ENCODE data around the gene SMARCD1. TPM values are rescaled to one million over a fixed set of nuclear protein-coding genes. Genes with fewer than 3 reads are reported as not detected.

SMARCD1 gene
- total RNA-seq, 1 donor from 2014 or later: 121 TPM

GRCh38 chr12:50061171-50061570 is 24.0 kb upstream of the SMARCD1 start:
- Mint-ChIP-seq H3K9me3 (no peaks in the 10 kb centered on the region), H3K36me3 (peaks cover 14% of the 10 kb centered on the region)
- H3K4me1 ChIP-seq: peaks cover 8% of the 10 kb centered on the region

GRCh38 chr12:50061946-50062686 is 23.0 kb upstream of the SMARCD1 start:
- Mint-ChIP-seq H3K9me3 (no peaks in the 10 kb centered on the region), H3K36me3 (peaks cover 13% of the 10 kb centered on the region), H3K27me3 (ENCODE audit: insufficient read depth, low read depth) (peaks cover 11% of the 10 kb centered on the region), H3K27ac (no peak overlapping the region), H3K4me1 (peaks cover 10% of the 10 kb centered on the region), H3K4me3 (no peak overlapping the region)
- Histone ChIP-seq H3K4me2 (no peak overlapping the region), H3K9ac (no peak overlapping the region), H3K79me2 (ENCODE audit: low read depth) (no peaks in the 10 kb centered on the region), H3K4me1 (no peaks in the 10 kb centered on the region), H3K27me3 (peaks cover 45% of the 10 kb centered on the region), H3F3A (ENCODE audit: low read depth) (peaks cover 4% of the 10 kb centered on the region), H2AFZ (replicated peaks) (no peak overlapping the region), H3K36me3 (no peaks in the 10 kb centered on the region), H3K4me3 (no peak overlapping the region), H3K9me3 (ENCODE audit: low read depth) (no peaks in the 10 kb centered on the region), H3K27ac (no peak overlapping the region), H4K20me1 (ENCODE audit: low read depth) (no peaks in the 10 kb centered on the region)
- TF ChIP-seq EZH2phosphoT487 (IDR thresholded peaks at IDR 0.05): no peak
- DNase-seq (ENCODE audit: low spot score): no peak

More at GRCh38 chr12:50061171-50061570, 24.0 kb upstream of the SMARCD1 start:
- H2AFZ ChIP-seq (replicated peaks): no peak overlapping the region
- no peak overlapping the region for H3K27ac ChIP-seq
- H3K9ac ChIP-seq: no peak overlapping the region
- peaks cover 54% of the 10 kb centered on the region for H3K27me3 ChIP-seq
- Mint-ChIP-seq H3K4me1 (peaks cover 17% of the 10 kb centered on the region), H3K27ac (no peak overlapping the region), H3K4me3 (no peak overlapping the region), H3K27me3 (ENCODE audit: insufficient read depth, low read depth) (peaks cover 20% of the 10 kb centered on the region)
- H3F3A ChIP-seq (ENCODE audit: low read depth): peaks cover 13% of the 10 kb centered on the region
- no peak for DNase-seq (ENCODE audit: low spot score)
- H4K20me1 ChIP-seq (ENCODE audit: low read depth): no peaks in the 10 kb centered on the region
- no peak overlapping the region for H3K4me2 ChIP-seq
- no peak for TF ChIP-seq CTCF (IDR thresholded peaks at IDR 0.05)
- no peak for TF ChIP-seq EZH2phosphoT487 (IDR thresholded peaks at IDR 0.05)
- no peak for TF ChIP-seq EZH2 (IDR thresholded peaks at IDR 0.05)
- H3K36me3 ChIP-seq: no peaks in the 10 kb centered on the region
- no peaks in the 10 kb centered on the region for H3K79me2 ChIP-seq (ENCODE audit: low read depth)
- H3K4me3 ChIP-seq: no peak overlapping the region
- no peaks in the 10 kb centered on the region for H3K9me3 ChIP-seq (ENCODE audit: low read depth)

GRCh38 chr12:50062728-50063460 is 22.2 kb upstream of the SMARCD1 start:
- Histone ChIP-seq H3K9ac (no peak overlapping the region), H4K20me1 (ENCODE audit: low read depth) (no peaks in the 10 kb centered on the region), H3K79me2 (ENCODE audit: low read depth) (no peaks in the 10 kb centered on the region), H3K4me1 (no peaks in the 10 kb centered on the region), H3K4me2 (no peak overlapping the region), H2AFZ (replicated peaks) (no peak overlapping the region), H3K27ac (no peak overlapping the region), H3K36me3 (no peaks in the 10 kb centered on the region), H3K4me3 (no peak overlapping the region), H3F3A (ENCODE audit: low read depth) (no peaks in the 10 kb centered on the region), H3K9me3 (ENCODE audit: low read depth) (no peaks in the 10 kb centered on the region), H3K27me3 (peaks cover 37% of the 10 kb centered on the region)
- no peak for TF ChIP-seq CTCF (IDR thresholded peaks at IDR 0.05)
- DNase-seq (ENCODE audit: low spot score): no peak
- Mint-ChIP-seq H3K4me3 (no peak overlapping the region), H3K4me1 (peaks cover 9% of the 10 kb centered on the region), H3K9me3 (no peaks in the 10 kb centered on the region), H3K27ac (peak overlapping the region; percentile 58), H3K27me3 (ENCODE audit: insufficient read depth, low read depth) (peaks cover 11% of the 10 kb centered on the region), H3K36me3 (peaks cover 12% of the 10 kb centered on the region)
